SH-SY5Y (cell line): ENCODE data around the gene TMED4.

Experiments used
- GATA2 ChIP-seq: IDR thresholded peaks from 2 replicates; pipeline ENCODE4 v1.6.1; 2011; ENCODE audit warnings: mild to moderate bottlenecking, low read depth, low read length
- GATA3 ChIP-seq: IDR thresholded peaks from 2 replicates; pipeline ENCODE4 v1.6.1; 2011; ENCODE audit warnings: low read depth, mild to moderate bottlenecking, low read length, moderate library complexity

DNA sequence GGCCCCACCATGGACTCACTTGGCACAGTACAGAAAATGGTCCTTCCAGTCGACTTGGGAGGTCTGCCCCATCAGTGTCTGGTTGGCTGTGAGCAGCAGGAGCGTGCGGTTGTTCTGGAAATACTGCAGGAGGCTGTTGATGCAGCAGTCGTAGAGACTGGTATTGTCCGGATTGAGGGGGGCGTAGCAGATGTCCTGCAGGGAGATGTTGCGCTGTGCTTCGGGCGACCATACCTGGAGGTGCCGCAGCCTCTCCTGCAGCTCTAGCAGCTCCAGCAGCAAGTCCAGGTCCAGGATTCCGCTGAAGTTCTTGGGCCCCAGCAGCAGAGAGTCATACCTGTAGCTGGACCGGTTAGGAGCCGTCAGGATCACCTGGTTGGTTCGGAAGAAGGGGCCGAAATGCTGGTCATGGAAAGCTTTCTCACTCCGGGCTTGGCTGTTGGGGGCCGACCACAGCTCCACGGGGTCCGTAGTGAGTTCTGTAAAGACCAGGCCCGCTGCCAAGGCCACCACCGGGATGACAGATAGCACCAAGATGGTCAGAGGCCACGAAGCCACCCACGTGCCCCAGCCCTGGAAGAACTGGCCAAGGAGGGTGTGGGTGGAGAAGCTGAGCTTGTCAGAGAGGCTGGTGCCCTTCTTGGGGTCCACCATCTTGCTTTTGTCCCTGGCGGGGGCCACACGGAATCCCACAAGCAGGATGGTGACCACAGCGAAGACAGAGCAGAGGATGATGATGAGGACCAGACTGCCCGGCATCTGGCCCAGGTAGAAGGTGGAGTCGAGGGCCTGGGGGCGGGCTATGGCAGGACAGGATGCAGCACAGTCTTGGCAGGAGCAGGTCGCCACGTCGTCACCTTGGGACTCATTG, 43.0 kb downstream of the TMED4 start:
- TF ChIP-seq GATA3 (no peak), GATA2 (no peak)
